Body of pancreas (tissue), 4 donors: ENCODE measurements around the gene ADAMTS17. TPM values are rescaled to one million over a fixed set of nuclear protein-coding genes. Genes with fewer than 3 reads are reported as not detected.

Source experiments
- ATAC-seq: fragments of 150-250 bp; one replicate; pipeline ENCODE4 v1.9.1; 2016
- DNase-seq, 4 donors: peaks; one replicate each; pipeline ENCODE4 v3.0.0-alpha.2; 2019
- H3K27ac ChIP-seq, 4 donors: fragments of 200-600 bp; sonication (generic); 1 replicate in 3 of 4; 2 replicates in 1 of 4; pipeline versions ENCODE4 v1.5.1 to v1.6.1; 2016 to 2019; ENCODE audit warnings: mild to moderate bottlenecking in 1 of 4, mixed read lengths in 1 of 4, moderate library complexity in 1 of 4
- H3K27me3 ChIP-seq, 2 donors: fragments of 200-600 bp; sonication (generic); one replicate each; pipeline ENCODE4 v1.6.0; 2016; ENCODE audit warnings: mild to moderate bottlenecking in 1 of 2
- H3K36me3 ChIP-seq, 2 donors: fragments of 200-600 bp; sonication (generic); replicated peaks in 1 of 2; 2 replicates each; pipeline ENCODE4 v1.5.1; 2016; ENCODE audit warnings: low read depth in 2 of 2; ENCODE audit not compliant: insufficient read depth in 1 of 2
- H3K4me1 ChIP-seq: fragments of 200-600 bp; sonication (generic); one replicate; pipeline ENCODE4 v1.6.0; 2016
- H3K4me3 ChIP-seq, 2 donors: fragments of 200-600 bp; sonication (generic); 1 replicate in 1 of 2; 2 replicates in 1 of 2; pipeline ENCODE4 v1.5.1; 2016 to 2019
- H3K9me3 ChIP-seq, 3 donors: fragments of 200-600 bp; sonication (generic); 1 replicate in 2 of 3; 2 replicates in 1 of 3; pipeline ENCODE4 v1.5.1; 2016
- POLR2A ChIP-seq, 3 donors: fragments of 450-650 bp; IDR thresholded peaks; one replicate each; pipeline ENCODE4 v1.6.1; 2016; ENCODE audit warnings: antibody characterized with exemption in 3 of 3, mild to moderate bottlenecking in 2 of 3
- WGBS, 2 donors: methylation state at CpG; one replicate each; pipeline ENCODE4 v1.1.5; 2017; 5-methylcytosine and 5-hydroxymethylcytosine counted together
- intact Hi-C: fragments of 100-400 bp; cut with DNase I; formaldehyde crosslinking; loops from one replicate; pipeline ENCODE4 v1.15.1; 2023
- total RNA-seq, 2 donors: library from RNA; depleted of rRNA; stranded (reverse); fragments of >200 nt; gene quantifications; one replicate each; pipeline ENCODE4 v1.1.0, GENCODE V29; 2016
- TF ChIP-seq, protein P1 (sequence below), 7 experiments: fragments of 450-650 bp in 4 of 7; fragments of 200-600 bp in 3 of 7; sonication (generic) in 3 of 7; IDR thresholded peaks; one replicate each; pipeline ENCODE4 v1.5.1; 2016 to 2019; ENCODE audit warnings: antibody characterized with exemption in 7 of 7

The ADAMTS17 gene
- total RNA-seq, 2 donors from 2014 or later, result 24.6 to 26.0 TPM

- DNase-seq (no peak), ATAC-seq (no peak)
- Histone ChIP-seq H3K36me3 (no peaks in the 10 kb centered on the region), H3K27me3 (no peaks in the 10 kb centered on the region), H3K27ac (no peak overlapping the region), H3K4me3 (no peak overlapping the region), H3K9me3 (no peaks in the 10 kb centered on the region), H3K4me1 (peaks cover 12% of the 10 kb centered on the region)
- no peak for TF ChIP-seq POLR2A (IDR thresholded peaks at IDR 0.05)
- TF ChIP-seq, protein P1, sequence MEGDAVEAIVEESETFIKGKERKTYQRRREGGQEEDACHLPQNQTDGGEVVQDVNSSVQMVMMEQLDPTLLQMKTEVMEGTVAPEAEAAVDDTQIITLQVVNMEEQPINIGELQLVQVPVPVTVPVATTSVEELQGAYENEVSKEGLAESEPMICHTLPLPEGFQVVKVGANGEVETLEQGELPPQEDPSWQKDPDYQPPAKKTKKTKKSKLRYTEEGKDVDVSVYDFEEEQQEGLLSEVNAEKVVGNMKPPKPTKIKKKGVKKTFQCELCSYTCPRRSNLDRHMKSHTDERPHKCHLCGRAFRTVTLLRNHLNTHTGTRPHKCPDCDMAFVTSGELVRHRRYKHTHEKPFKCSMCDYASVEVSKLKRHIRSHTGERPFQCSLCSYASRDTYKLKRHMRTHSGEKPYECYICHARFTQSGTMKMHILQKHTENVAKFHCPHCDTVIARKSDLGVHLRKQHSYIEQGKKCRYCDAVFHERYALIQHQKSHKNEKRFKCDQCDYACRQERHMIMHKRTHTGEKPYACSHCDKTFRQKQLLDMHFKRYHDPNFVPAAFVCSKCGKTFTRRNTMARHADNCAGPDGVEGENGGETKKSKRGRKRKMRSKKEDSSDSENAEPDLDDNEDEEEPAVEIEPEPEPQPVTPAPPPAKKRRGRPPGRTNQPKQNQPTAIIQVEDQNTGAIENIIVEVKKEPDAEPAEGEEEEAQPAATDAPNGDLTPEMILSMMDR (IDR thresholded peaks at IDR 0.05), result no peak
- WGBS, 2 donors, result 84 to 88% methylated on average over 10 of the region's 10 CpGs
- intact Hi-C loops, result no loop called here
These were observed 363.3 kb downstream of the ADAMTS17 start for GRCh38 chr15:99978426-99978825.

DNA sequence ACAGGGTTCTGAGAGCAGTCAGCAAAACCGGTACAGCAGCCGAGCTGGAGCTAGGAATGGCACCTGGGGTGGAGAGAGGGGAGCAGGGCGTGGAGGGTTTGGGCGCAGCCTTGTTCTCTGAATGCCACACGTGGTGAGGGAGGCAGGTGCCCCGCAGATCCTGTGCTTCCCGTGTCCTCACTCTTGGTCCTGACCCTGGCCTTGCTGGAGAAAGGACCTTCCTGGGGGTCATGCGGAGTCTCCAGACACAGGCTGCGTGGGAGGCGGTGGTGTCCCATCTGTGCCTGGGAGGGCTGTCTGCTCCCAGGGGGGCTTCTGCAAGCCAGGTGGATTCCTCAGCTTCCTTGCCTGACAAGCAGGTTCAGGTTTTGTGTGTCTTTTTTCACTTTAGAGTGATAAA lies 363.8 kb downstream of the ADAMTS17 start:
- TF ChIP-seq, protein P1 (IDR thresholded peaks at IDR 0.05), result no peak
- no peak for TF ChIP-seq POLR2A (IDR thresholded peaks at IDR 0.05)
- DNase-seq (no peak), ATAC-seq (no peak)
- no peaks in the 10 kb centered on the region for H3K36me3 ChIP-seq
- 91 to 95% methylated on average over 7 to 10 of the region's 10 CpGs for WGBS, 2 donors
- no peaks in the 10 kb centered on the region for H3K9me3 ChIP-seq
- H3K4me3 ChIP-seq, result no peak overlapping the region
- H3K4me1 ChIP-seq, result peaks cover 12% of the 10 kb centered on the region
- no peaks in the 10 kb centered on the region for H3K27me3 ChIP-seq
- intact Hi-C loops, result no loop called here
- no peak overlapping the region for H3K27ac ChIP-seq

- no peaks in the 10 kb centered on the region for H3K9me3 ChIP-seq
- H3K36me3 ChIP-seq, result no peaks in the 10 kb centered on the region
- intact Hi-C loops, result no loop called here
- no peak overlapping the region for H3K4me3 ChIP-seq
- H3K27me3 ChIP-seq, result no peaks in the 10 kb centered on the region
- ATAC-seq (no peak), DNase-seq (no peak)
- H3K27ac ChIP-seq, result no peak overlapping the region
- peaks cover 12% of the 10 kb centered on the region for H3K4me1 ChIP-seq
- WGBS, 2 donors, result 82 to 83% methylated on average over 9 of the region's 9 CpGs
- TF ChIP-seq, protein P1 (IDR thresholded peaks at IDR 0.05), result no peak
- no peak for TF ChIP-seq POLR2A (IDR thresholded peaks at IDR 0.05)
These were observed 364.9 kb downstream of the ADAMTS17 start for GRCh38 chr15:99976811-99977271.

DNA sequence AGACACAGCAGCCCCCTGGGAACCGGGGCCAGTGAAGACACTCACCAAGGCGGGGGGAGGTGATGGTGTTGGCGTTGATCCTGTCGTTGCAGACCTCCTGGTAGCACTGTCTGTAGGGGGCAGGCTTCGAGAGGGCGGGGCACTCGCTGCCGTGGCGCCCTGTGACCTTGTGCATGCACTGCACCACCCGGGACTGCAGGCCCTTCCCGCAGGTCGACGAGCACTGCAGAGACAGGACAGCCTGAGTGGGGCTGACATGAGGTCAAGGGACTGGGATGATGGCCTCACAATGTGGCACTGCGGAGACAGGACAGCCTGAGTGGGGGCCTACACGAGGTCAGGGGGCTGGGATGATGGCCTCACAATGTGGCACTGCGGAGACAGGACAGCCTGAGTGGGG lies 365.8 kb downstream of the ADAMTS17 start:
- no peak for TF ChIP-seq POLR2A (IDR thresholded peaks at IDR 0.05)
- TF ChIP-seq, protein P1 (IDR thresholded peaks at IDR 0.05), result no peak
- Histone ChIP-seq H3K27me3 (no peaks in the 10 kb centered on the region), H3K36me3 (no peaks in the 10 kb centered on the region), H3K4me3 (no peak overlapping the region), H3K4me1 (peaks cover 8% of the 10 kb centered on the region), H3K9me3 (no peaks in the 10 kb centered on the region), H3K27ac (no peak overlapping the region)
- DNase-seq (no peak), ATAC-seq (no peak)
- WGBS, 2 donors, result 86 to 94% methylated on average over 6 to 16 of the region's 16 CpGs
- intact Hi-C loops, result no loop called here

DNA sequence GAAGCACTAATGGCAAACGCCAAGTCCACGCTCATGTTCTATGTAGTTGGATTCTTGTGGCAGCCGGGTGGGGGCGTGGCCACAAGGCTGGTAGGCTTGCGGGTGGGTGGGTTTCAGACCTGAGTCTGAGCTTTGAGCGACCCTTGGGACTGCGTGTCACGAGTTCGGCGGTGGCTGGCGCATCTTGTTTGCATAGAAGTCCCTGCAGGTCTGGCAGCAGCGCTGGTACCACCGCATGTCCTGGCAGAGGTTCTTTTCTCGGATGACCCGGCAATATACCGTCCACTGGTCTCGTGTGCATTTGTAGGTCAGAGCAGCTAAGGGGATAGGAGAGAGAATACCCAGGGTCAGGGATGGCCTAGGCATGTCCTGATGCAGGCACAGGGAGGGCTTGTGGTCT lies 367.5 kb downstream of the ADAMTS17 start:
- no peaks in the 10 kb centered on the region for H3K27me3 ChIP-seq
- DNase-seq, result no peak
- H3K36me3 ChIP-seq, result no peaks in the 10 kb centered on the region
- TF ChIP-seq, protein P1 (IDR thresholded peaks at IDR 0.05), result no peak
- no peak for TF ChIP-seq POLR2A (IDR thresholded peaks at IDR 0.05)
- no peaks in the 10 kb centered on the region for H3K4me1 ChIP-seq
- ATAC-seq, result no peak
- no peak overlapping the region for H3K4me3 ChIP-seq
- no peaks in the 10 kb centered on the region for H3K9me3 ChIP-seq
- H3K27ac ChIP-seq, result no peak overlapping the region
- intact Hi-C loops, result no loop called here
- WGBS, 2 donors, result 89 to 99% methylated on average over 12 to 17 of the region's 17 CpGs
